NCI-H69 (cell line): ENCODE data around the gene HHAT.

Experiments
- DNase-seq: peaks from one replicate; lab custom pipeline; 2025; lab: John Stamatoyannopoulos, UW

HHAT gene

DNA sequence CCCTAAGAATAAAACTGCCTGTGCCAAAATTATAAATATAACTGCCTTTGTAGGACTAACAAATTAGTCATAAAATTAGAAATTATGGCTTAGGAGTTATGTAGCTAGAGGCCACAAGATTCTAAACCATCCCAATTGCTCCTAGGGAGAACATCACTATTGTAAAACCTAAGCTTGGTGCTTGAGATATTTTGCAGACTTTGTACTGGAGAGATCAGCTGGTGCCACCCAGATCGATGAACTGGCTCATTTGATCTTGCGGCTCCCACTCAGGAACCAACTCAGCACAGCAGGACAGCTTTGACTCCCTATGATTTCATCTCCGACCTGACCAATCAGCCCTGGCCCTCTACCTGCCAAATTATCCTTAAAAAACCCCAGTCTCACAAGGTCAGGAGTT, 30.6 kb downstream of the HHAT start:
- no peak for DNase-seq

DNA sequence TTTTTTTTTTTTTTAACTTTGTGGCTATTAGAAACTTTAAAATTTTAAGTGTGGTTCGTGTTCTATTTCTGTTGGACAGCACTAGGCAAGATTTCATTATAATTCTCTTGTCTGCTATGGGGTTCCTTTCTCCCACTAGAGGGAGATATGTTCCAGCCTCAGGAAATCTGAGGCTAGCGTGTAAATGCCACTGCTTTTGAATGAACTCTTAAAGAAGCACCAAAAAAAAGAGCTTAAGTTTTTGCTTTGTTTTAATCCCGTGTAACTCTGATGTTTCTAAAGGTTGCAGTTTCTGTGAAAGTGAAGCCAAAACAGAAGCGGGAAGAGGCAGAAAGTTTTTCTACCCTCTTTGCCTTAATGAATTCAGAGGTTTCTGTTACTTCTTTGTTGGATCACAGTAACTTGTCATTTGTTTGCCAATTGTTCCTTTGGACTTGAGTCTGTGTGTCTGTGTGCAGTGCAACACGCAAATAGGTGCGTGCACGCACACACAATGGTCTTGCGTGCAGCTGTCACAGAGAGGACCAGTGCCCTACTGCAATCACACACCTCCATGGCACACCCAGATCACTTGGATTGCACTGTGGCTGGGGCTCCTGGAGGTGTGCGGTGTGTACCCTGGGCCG, 32.3 kb downstream of the HHAT start:
- peak; percentile 67 for DNase-seq

DNA sequence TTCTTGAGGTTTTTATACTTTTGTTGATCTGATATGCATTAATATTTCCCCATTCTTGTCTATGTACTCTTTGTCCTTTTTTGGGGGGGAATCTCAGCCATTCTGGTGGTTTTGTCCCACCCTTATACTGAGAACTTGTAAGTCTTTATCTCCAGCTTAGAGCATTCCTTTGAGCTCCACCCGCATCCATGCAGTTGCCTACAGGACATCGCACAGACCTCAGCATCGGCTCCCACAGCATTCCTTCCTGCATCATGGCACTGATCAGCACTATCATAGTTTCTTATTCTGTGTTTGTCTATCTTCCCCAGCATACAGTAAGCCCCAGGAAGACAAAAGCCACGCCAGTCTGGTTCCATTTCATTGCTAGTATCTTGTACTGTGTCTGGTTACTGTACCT, 33.0 kb downstream of the HHAT start:
- no peak for DNase-seq

DNA sequence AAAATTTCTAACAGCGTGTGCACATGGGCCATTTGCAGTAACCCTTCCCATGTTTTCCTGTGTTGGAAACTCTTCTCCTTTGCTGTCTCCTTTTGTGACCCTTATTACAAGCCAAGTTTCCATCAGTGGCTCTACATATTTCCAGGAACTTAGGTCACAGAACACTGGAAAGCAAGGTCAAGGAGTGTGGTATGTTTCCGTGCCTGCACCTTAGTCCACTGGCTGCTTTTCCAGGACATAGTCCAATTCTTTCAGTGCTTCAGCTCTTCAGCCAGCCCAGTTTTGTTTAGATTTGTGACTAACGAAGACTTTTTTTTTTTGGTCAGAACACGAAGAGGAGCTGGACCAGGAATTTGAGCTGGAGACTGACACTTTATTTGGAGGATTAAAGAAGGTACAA, 33.8 kb downstream of the HHAT start:
- no peak for DNase-seq

DNA sequence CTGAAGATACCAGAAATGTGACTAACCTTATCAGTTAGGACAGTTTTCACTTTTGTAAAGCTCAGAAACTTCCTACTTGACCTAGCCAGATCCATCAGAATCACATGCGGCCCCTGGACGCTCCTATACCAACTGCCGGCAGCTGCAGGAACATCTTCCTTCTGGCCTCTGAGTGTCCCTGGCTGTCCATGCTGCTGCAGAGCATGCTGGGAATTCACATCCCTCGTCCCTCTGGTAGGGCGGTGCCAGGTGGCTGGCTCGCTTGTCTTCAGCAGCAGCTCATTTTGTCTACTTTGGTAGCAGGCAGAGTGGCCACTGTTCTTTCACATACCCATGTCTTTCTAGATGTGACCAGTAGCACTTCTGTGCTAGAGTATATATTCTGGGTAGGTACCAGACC, 34.4 kb downstream of the HHAT start:
- no peak for DNase-seq

DNA sequence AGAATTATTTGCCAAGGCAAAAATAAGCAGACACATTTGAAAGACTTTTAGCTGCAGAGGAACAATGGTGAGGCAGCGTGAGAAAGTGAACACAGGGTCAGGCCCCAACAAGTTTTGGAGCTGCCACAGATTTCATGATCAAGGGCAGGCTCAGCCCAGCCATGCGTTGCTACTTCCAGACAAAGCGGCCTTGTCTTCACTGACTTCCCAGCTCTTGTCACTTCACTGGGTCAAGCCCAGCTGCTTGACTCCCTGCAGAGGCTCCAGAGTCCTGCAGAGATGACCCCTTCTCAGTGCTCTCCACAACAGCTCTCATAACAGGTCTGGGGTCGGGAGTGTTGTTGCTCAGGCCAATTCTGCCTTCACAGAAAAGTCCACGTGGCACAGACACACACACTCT, 35.8 kb downstream of the HHAT start:
- no peak for DNase-seq

DNA sequence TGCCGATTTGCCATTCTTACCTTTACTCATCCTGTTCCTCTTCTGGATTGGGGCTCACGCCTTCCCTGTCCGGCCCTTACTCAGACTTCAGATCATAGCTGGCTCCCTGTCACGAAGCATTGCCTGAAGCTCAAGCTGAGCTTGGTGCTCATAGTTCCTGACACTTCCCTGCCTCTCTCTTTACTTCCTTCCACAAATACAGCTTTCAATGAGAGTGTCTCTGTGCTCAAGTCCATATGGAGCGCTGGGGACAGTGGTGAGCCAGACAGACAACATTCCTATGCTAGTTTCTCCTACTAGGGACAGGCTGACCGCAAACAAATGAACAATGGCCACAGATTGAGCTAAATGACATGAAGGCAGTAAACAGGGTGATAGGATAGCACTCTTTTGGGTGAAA, 38.1 kb downstream of the HHAT start:
- DNase-seq: no peak

DNA sequence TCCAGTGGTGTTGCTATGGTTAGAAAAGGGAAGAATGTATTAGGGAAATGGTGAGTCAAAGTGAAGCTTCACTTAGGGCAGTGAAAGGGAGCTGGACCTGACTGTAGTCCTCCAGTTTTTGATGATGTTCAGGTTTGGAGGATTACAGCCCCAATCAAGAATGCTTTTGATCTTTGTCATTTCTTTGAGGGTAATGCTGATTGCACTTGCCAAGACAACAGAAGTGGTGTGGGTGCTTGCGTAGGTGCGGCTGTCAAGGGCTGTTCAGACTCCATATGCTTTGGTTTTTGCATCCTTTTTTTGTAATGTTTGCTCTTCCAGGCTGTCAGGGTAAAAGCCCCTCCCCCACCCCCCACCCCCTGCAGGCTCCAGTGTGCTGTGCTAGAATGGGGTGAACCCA, 38.9 kb downstream of the HHAT start:
- peak; percentile 36 for DNase-seq

DNA sequence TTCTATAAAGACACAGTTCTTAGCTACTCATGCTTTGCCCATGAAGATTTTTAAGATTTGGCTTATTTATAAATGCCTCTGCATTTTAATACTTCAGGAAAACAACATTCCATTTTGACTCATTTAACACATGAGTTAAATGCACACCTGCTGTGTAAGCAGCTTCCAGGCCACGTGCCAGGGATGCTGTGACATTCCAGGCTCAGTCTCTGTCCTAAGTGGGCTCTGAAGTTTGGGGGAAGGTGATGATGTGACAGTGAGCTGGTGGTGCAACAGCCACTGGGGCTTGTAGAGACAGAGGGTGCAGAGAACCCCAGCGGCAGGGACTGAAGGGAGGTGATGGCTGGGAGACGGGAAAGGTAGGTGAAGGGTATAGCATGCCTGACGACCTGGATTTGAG, 40.7 kb downstream of the HHAT start:
- DNase-seq: no peak

DNA sequence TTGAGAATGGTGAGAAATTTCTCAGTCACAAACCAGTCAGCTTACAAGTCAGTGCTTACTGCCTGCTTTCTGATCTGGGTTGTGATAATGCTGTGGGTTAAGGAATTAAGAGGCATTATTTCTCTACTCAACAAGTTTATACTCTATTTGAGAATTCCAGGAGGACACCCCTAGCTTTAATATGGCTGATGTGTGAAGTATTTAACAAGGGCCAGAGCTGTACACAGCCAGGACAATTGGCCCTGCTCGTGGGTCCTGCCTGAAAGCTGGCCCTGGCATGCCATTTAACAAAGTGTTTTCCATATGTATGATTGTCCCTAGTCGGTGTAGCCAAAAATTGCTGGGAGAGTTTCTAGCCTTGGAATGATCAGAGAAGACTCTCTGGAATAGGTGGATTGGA, 43.2 kb downstream of the HHAT start:
- no peak for DNase-seq

DNA sequence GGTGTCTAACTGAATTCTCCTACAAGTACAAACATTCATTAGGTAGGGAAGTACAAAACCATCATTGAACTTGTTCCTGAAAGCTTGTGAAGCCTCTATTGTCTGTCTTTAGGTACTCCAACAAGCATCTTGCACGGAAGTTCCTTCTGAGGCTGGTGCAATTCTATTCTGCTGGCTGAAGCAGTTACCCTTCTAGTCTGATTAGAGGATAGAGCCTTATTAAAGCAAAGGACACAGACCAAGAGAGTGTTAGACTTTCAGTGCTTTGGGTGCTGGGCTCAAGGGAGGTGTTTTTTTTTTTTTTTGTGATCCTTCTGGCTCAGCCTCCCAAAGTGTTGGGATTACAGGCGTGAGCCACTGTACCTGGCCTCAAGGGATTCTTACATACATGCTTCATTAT, 43.8 kb downstream of the HHAT start:
- no peak for DNase-seq

DNA sequence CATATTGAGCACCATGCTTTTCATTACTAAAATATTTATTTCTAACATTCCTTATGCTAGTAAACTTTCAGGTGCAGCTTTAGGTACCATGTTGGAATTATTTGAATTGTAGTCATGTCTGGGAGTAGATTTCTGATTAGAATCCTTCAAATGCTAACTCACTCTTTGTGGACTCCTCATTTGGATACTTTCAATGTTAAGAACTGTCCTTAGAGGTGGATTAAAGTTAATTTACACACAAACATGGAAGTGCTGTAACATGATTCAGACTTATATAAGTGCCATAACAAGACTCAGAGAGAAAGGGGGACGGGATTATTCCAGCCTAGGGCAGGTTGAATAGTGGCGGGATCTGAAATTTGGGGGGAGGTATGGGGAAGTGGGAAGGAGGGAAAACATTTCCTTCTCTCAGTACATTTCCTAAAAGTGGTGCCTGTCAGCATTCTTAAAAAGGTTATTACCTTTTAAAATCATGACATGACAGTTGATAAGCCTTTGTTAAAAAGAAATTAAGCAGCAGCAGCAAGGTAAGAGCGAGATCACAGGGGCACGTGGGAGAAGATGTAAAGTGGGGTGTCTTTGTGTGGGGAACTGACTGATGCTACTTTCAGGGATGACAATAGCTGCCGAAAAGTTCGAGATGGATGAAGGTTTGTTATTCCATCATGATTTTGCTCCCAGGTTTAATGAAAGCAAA, 44.4 kb downstream of the HHAT start:
- peak; percentile 33 for DNase-seq

DNA sequence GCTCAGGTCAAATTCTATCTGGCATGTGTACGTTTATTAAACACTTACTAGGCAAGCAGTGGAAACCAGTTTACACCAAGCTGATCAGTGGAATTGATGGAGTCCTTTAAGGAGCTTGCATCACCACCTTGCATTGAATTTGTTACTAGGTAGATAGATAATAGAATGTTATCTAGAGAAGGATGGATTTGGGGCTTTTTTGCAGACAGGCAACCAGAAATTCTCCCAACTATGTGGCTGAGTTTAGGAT, 44.9 kb downstream of the HHAT start:
- no peak for DNase-seq

DNA sequence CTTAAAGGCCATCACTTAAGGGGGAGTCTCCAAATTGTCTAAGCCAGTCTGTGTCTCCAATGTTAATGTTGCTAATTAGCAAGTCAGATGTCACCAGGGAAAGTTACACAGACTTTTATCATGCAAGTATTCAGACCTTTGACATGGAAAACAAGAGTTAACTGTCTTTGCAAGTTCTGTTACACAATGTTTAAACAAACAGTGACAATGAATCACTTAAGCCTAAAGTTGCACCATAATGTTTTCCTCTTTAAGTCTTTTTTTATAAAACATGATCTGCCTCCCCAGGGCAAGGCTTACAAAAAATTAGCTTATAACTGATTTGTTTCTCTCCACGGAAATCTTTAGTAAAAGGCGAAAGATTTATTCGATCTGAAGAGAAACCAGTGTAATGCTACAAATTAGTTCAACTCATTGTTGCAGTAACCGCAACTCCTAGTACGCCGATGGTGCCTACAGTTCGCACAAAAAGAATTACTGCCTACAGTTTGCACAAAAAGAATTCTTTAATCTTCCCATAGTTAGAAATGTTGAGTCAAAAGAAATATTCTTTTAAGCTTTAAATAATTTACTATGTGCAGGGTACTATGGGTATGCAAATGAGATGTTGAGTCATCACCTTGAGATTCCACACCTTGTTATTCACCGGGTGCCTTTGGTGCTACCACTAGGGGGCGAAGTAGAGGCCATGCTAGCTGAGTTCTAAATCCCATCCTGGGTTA, 45.3 kb downstream of the HHAT start:
- DNase-seq: peak; percentile 85

DNA sequence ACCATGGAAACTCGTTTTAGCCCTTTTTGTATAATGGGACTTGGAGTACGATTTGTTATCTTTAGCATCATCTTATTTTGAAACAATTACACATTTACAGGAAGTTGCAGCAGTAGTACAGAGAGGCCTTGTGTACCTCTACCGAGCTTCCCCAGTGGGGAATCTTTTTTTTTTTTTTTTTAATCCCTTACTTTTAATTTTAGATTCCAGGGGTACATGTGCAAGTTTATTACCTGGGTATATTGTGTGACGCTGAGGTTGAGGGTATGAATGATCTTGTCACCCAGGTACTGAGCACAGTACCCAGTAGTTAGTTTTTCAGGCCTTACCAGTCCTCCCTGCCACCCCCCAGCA, 45.9 kb downstream of the HHAT start:
- no peak for DNase-seq

DNA sequence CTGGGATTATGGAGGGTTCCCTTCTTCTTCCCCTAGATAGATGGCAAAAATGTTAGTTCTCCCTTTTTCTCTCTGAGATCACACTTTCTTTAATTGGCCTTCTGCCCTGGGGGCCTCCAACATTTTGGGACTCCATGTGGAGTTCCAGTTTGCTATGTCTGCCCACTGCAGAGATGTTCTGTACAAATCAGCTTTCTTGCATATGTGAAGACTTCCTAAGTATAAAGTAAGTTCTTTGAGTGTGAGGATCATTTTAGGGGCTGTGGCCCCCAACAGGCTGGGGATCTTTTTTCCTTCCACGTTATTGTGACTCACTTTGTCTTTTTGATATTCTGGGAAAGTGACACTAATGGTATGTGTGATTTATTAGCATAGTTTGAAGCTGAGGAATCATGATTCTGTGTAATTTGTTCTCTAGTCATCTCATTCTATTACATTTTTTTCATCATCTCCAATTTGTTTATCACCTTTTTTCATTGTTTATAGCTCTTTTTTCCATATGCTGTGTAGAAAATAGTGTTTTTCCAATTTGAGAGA, 48.2 kb downstream of the HHAT start:
- DNase-seq: no peak

DNA sequence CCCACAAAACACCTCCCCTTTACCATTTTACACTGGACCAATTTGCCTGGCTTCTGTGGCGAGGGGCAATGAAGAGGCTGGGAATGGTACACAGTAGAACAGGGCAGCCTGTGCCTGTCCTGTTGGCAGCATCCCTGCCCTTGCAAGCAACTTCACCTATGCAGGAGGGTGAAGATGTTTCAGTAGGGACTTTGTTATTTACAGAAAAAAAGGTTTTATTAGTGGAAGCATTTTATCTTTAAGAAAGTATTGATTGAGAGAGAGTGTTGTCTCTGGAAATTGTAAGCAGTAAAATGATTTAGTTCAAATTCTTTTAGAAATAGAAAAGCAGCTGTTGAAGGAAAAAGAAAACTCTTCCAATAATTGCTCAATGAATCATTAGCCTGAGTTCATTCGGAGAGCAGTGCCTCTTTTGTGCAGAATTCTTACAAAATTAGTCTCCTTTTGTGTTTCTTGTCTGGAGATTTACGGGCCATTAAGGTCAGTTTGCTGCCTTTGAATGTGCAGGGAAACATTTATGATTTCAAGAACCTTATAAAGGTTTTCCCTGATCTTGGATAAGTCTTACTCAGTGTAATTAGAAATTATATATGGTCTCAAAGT, 49.1 kb downstream of the HHAT start:
- peak; percentile 63 for DNase-seq

DNA sequence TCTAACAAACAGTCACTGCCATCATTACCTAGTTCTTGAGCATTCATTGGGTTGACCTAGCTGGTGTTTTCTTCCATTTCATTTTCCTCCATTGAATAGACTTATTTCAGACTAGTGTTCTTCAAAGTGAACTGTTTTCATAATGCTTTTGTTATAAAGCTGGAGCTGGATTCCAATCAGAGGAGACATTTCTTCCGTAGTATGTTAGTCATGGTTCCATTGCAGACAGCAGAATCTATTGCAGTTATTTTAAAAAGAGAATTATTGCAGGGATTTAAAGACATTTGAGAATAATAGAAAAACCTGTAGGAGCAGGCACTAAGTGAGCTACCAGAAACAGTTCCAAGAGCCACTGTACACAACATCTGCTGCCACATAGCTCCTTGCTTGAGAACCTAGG, 50.0 kb downstream of the HHAT start:
- no peak for DNase-seq

DNA sequence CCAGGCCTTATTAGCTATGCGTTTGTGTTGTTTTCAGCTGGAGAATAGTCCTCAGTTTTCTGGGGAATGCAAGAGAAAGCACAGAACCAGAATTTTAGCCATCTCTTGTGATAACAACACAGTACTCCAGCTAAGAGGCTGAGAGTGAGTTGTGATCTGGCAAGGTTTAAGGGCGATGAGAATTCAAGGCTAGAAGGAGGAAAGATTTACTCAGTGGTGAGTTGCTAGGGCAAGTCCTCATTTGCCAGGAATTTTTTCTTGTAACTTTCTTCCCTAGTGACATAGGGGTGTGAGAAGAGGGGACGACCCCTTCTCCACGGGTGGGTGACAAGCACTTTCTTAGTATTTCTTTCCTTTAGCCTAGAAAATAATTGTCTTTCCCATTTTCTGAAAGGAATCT, 53.2 kb downstream of the HHAT start:
- no peak for DNase-seq

DNA sequence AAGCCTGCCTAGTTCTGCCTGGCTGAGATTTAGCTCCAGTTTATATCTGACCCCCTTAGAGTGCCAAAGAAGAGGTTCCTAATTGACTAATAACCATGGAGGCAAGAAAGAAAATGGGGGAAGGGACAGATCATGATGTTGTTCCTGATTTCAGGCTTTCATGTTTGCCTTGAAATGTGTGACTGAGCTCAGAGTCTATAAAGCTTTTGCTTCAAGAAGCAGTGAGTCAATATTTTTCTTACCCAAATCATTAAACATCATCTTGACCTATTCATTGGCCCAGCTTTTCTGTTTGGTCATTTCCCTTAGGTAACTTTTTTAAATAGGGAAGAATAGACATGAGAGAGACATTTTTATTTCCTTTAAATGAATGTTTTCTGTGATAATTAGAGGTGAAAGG, 55.9 kb downstream of the HHAT start:
- peak; percentile 68 for DNase-seq

DNA sequence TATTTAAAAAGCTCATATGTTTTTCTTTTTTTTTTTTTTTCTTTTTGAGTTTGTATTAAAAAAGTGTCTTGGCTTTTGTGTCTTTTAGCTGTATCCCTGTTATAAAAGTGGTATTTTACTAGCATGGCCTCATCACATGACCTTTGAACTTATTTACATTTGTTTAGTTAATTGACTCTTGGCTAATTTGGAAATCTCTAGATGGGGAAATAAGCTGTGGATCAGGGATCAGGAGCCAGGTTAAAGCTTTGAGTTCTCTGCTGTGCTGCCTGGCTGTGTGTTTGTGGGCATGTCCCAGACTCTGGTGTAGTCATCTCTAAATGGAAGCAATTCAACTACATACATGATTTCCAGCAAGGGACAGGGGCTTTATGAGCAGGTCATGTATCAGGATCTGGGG, 56.5 kb downstream of the HHAT start:
- peak; percentile 37 for DNase-seq

DNA sequence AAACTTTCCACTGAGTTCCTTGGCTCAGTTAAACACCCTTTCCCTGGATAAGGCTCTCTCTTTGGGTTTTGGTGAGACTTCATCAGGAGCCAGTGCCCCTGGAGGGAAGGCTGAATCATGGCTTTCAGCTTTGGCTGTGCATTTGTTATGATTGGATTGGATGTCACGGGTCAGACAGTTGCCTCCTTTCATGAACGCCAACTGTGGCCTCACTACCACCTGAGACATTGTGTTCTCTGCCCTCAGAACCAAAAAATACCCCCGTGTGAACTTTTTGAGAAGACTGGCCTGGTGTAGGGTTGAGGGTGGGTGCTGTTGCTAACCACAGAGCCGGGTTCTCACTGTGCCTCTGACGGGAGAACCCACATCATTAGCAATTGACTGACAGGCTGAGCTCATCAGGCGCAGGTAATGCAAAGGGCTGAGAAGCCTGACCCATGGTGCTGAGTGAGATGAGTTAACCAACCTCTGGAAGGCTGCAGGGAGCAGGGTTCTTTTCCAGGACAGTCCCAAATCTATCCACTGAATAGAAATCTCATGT, 65.6 kb downstream of the HHAT start:
- peak; percentile 79 for DNase-seq

DNA sequence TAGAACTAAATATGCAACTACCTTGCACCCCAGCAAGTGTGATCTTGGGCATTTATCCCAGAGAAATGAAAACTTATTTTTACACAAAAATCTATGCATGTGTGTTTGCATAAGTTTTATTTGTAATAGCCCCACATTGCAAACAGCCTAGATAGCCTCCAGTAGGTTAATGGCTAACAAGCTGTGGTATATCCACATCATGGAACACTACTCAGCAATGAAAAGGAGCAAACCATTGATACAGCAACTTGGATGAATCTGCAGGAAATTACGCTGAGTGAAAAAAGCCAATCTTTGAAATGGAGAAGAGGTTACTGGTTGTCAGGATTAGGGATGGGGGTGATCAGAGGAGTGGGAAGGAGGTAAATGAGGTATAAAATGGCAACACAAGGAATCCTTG, 67.8 kb downstream of the HHAT start:
- DNase-seq: no peak
